Amniotic stem cell (primary cell): ENCODE data around the gene CDH23.

Experiments
- DNase-seq: peaks from one replicate; lab custom pipeline; 2025; lab: John Stamatoyannopoulos, UW

The CDH23 gene

GRCh38 chr10:71777213-71777985 is 380.7 kb downstream of the CDH23 start:
- no peak for DNase-seq

GRCh38 chr10:71778071-71778825 is 381.5 kb downstream of the CDH23 start:
- no peak for DNase-seq

- DNase-seq = no peak
These were observed 382.9 kb downstream of the CDH23 start for GRCh38 chr10:71779641-71780040.

- no peak for DNase-seq
These were observed 383.4 kb downstream of the CDH23 start for GRCh38 chr10:71780156-71780555.

- no peak for DNase-seq
These were observed 384.0 kb downstream of the CDH23 start for GRCh38 chr10:71780719-71781118.

GRCh38 chr10:71782221-71782916 is 385.6 kb downstream of the CDH23 start:
- no peak for DNase-seq

GRCh38 chr10:71782917-71783490 is 386.3 kb downstream of the CDH23 start:
- no peak for DNase-seq

- DNase-seq = no peak
These were observed 387.4 kb downstream of the CDH23 start for GRCh38 chr10:71783917-71784678.

GRCh38 chr10:71784679-71785272 is 388.1 kb downstream of the CDH23 start:
- DNase-seq = no peak

- DNase-seq = no peak
These were observed 392.2 kb downstream of the CDH23 start for GRCh38 chr10:71788954-71789353.

GRCh38 chr10:71789871-71790270 is 393.2 kb downstream of the CDH23 start:
- DNase-seq = no peak

GRCh38 chr10:71790749-71791440 is 394.2 kb downstream of the CDH23 start:
- no peak for DNase-seq

- no peak for DNase-seq
These were observed 398.5 kb downstream of the CDH23 start for GRCh38 chr10:71795248-71795647.

- DNase-seq = no peak
These were observed 400.2 kb downstream of the CDH23 start for GRCh38 chr10:71796749-71797405.

- no peak for DNase-seq
These were observed 401.0 kb downstream of the CDH23 start for GRCh38 chr10:71797533-71798307.

GRCh38 chr10:71798308-71798624 is 401.5 kb downstream of the CDH23 start:
- DNase-seq = no peak

- DNase-seq = no peak
These were observed 402.4 kb downstream of the CDH23 start for GRCh38 chr10:71799112-71799511.

GRCh38 chr10:71799608-71800453 is 403.1 kb downstream of the CDH23 start:
- DNase-seq = no peak

- DNase-seq = no peak
These were observed 404.6 kb downstream of the CDH23 start for GRCh38 chr10:71801361-71801760.
